AG04450 (cell line): ENCODE measurements around the gene MNAT1. TPM values are rescaled to one million over a fixed set of nuclear protein-coding genes. Genes with fewer than 3 reads are reported as not detected.

ENCODE experiments used
- CTCF ChIA-PET: fragments of 300-600, 350-600 bp; formaldehyde crosslinking; extraction: SDS; loops from one replicate; lab custom pipeline; 2022; ENCODE audit warnings: antibody characterized with exemption, inconsistent platforms; lab: Charles Lee
- POLR2A ChIA-PET: fragments of 350-600 bp; formaldehyde crosslinking; extraction: SDS; loops from one replicate; lab custom pipeline; 2021; ENCODE audit warnings: antibody characterized with exemption, inconsistent platforms; lab: Yijun Ruan, JAX
- DNase-seq: peaks from one replicate; pipeline ENCODE4 v3.0.0-alpha.2; 2011; ENCODE audit warnings: low read depth, low spot score
- H3K27ac ChIP-seq: one replicate; pipeline ENCODE4 v1.5.1; 2012; ENCODE audit warnings: low read depth, low read length, control low read depth
- H3K27me3 ChIP-seq: one replicate; pipeline ENCODE4 v1.6.0; 2012; ENCODE audit warnings: low read length; ENCODE audit not compliant: control insufficient read depth, insufficient read depth
- H3K4me3 ChIP-seq: 2 replicates; pipeline ENCODE4 v1.5.1; 2011; ENCODE audit warnings: mild to moderate bottlenecking, low read depth, low read length, control low read depth
- H3K9me3 ChIP-seq: 2 replicates; pipeline ENCODE4 v1.5.1; 2012; ENCODE audit warnings: low read length; ENCODE audit not compliant: control insufficient read depth, insufficient read depth
- CTCF ChIP-seq: IDR thresholded peaks from 2 replicates; pipeline ENCODE4 v1.5.1; 2011; ENCODE audit warnings: low read depth, low read length, control low read depth, inconsistent platforms
- polyA plus RNA-seq: library from polyadenylated mRNA; depleted of rRNA; stranded (reverse); fragments of >200 nt; gene quantifications from 2 replicates; pipeline ENCODE4 v1.2.3, GENCODE V29; 2011

MNAT1 gene
- polyA plus RNA-seq, 1 experiment = 69.3 TPM

GRCh38 chr14:60859525-60859924 lies 125.0 kb downstream of the MNAT1 start:
- DNase-seq = no peak
- CTCF ChIA-PET = interaction anchor here (0.6 kb wide), 1 partner anchor 199 kb away, joined by 3 read pairs; no protein-coding TSS in a partner anchor
- POLR2A ChIA-PET = no interaction called here
- TF ChIP-seq CTCF = no peak
- Histone ChIP-seq H3K27me3 (no peaks in the 10 kb centered on the region), H3K27ac (no peak overlapping the region), H3K4me3 (no peak overlapping the region), H3K9me3 (peaks cover 5% of the 10 kb centered on the region)

GRCh38 chr14:60861545-60862140 lies 127.1 kb downstream of the MNAT1 start:
- TF ChIP-seq CTCF = no peak
- no peak overlapping the region for H3K4me3 ChIP-seq
- H3K9me3 ChIP-seq = peaks cover 3% of the 10 kb centered on the region
- CTCF ChIA-PET = interaction anchor here (1.4 kb wide), 1 partner anchor 237 kb away, joined by 4 read pairs; no protein-coding TSS in a partner anchor
- no peak for DNase-seq
- no peaks in the 10 kb centered on the region for H3K27me3 ChIP-seq
- no peak overlapping the region for H3K27ac ChIP-seq
- POLR2A ChIA-PET = no interaction called here

GRCh38 chr14:60862283-60862682 lies 127.7 kb downstream of the MNAT1 start:
- ChIA-PET POLR2A (no interaction called here), CTCF (interaction anchor here (1.4 kb wide), 1 partner anchor 237 kb away, joined by 4 read pairs; no protein-coding TSS in a partner anchor)
- Histone ChIP-seq H3K27ac (no peak overlapping the region), H3K9me3 (no peaks in the 10 kb centered on the region), H3K27me3 (no peaks in the 10 kb centered on the region), H3K4me3 (no peak overlapping the region)
- no peak for DNase-seq
- no peak for TF ChIP-seq CTCF

- no peak for DNase-seq
- ChIA-PET POLR2A (no interaction called here), CTCF (interaction anchor here (1.2 kb wide), 1 partner anchor 301 kb away, joined by 3 read pairs; no protein-coding TSS in a partner anchor)
- Histone ChIP-seq H3K9me3 (no peaks in the 10 kb centered on the region), H3K27me3 (no peaks in the 10 kb centered on the region), H3K27ac (no peak overlapping the region), H3K4me3 (no peak overlapping the region)
- no peak for TF ChIP-seq CTCF
Observed at GRCh38 chr14:60863249-60863648, 128.7 kb downstream of the MNAT1 start.

- Histone ChIP-seq H3K27me3 (no peaks in the 10 kb centered on the region), H3K27ac (no peak overlapping the region), H3K4me3 (no peak overlapping the region), H3K9me3 (no peaks in the 10 kb centered on the region)
- DNase-seq = no peak
- CTCF ChIA-PET = no interaction called here
- no peak for TF ChIP-seq CTCF
- POLR2A ChIA-PET = no interaction called here
Observed at GRCh38 chr14:60865378-60866127, 131.0 kb downstream of the MNAT1 start.
